Measurements from ENCODE around the gene NEO1.

NEO1 gene

GRCh38 chr15:73337187-73337586 lies 284.9 kb downstream of the NEO1 start:
- H3K4me3 ChIP-seq (ENCODE audit: low read length in 2 of 2), result no peak overlapping the region
- no peak overlapping the region for H2BK12ac ChIP-seq (ENCODE audit: low read length)
- no peak overlapping the region for H2AK5ac ChIP-seq (ENCODE audit: low read depth, low read length)
- H3K79me1 ChIP-seq (ENCODE audit: low read depth, low read length), result no peaks in the 10 kb centered on the region
- no peak overlapping the region for H3K4ac ChIP-seq (ENCODE audit: low read length)
- H3K9ac ChIP-seq (ENCODE audit: low read depth, low read length, poor library complexity), result no peak overlapping the region
- no peaks in the 10 kb centered on the region for H3K9me3 ChIP-seq (replicated peaks in 1 of 2; ENCODE audit: control insufficient read depth in 2 of 2, insufficient read depth in 1 of 2, low read depth in 1 of 2, low read length in 2 of 2)
- H2BK120ac ChIP-seq (ENCODE audit: low read depth, low read length), result no peak overlapping the region
- no peak overlapping the region for H3K18ac ChIP-seq (ENCODE audit: low read length)
- no peaks in the 10 kb centered on the region for H3K4me1 ChIP-seq (ENCODE audit: control insufficient read depth in 2 of 2, insufficient read depth in 1 of 2, low read depth in 1 of 2, low read length in 2 of 2)
- WGBS, 2 donors (ENCODE audit: extremely low coverage in 2 of 2, insufficient read length in 2 of 2, insufficient replicate concordance in 1 of 2), result no CpG with 5 or more reads among the region's 8 CpGs
- no peak overlapping the region for H2BK5ac ChIP-seq (ENCODE audit: low read length)
- no peak overlapping the region for H4K8ac ChIP-seq (ENCODE audit: low read depth, low read length)
- H4K91ac ChIP-seq (ENCODE audit: low read depth, low read length, poor library complexity), result no peak overlapping the region
- no peak overlapping the region for H3K4me2 ChIP-seq (ENCODE audit: insufficient read depth, low read length, poor library complexity, severe bottlenecking)
- DNase-seq (ENCODE audit: low spot score), result no peak
- H2AFZ ChIP-seq (ENCODE audit: low read length), result no peak overlapping the region
- no peak overlapping the region for H3K23ac ChIP-seq (ENCODE audit: low read depth, low read length, poor library complexity)
- no peak overlapping the region for H2BK15ac ChIP-seq (ENCODE audit: low read length)
- H3K27me3 ChIP-seq (ENCODE audit: control insufficient read depth in 3 of 3, insufficient read depth in 3 of 3, low read depth in 1 of 3, low read length in 3 of 3), result no peaks in the 10 kb centered on the region
- no peaks in the 10 kb centered on the region for H3K36me3 ChIP-seq (replicated peaks in 1 of 2; ENCODE audit: control insufficient read depth in 2 of 2, insufficient read depth in 2 of 2, low read length in 2 of 2)
- H3K27ac ChIP-seq (replicated peaks; ENCODE audit: low read length), result no peak overlapping the region
- H3K14ac ChIP-seq (ENCODE audit: low read length), result no peak overlapping the region

GRCh38 chr15:73338058-73338457 lies 285.8 kb downstream of the NEO1 start:
- H3K23ac ChIP-seq (ENCODE audit: low read depth, low read length, poor library complexity), result peak overlapping the region; percentile 92
- no peaks in the 10 kb centered on the region for H3K79me1 ChIP-seq (ENCODE audit: low read depth, low read length)
- H3K4me2 ChIP-seq (ENCODE audit: insufficient read depth, low read length, poor library complexity, severe bottlenecking), result no peak overlapping the region
- H3K9me3 ChIP-seq (replicated peaks in 1 of 2; ENCODE audit: control insufficient read depth in 2 of 2, insufficient read depth in 1 of 2, low read depth in 1 of 2, low read length in 2 of 2), result no peaks in the 10 kb centered on the region
- H4K8ac ChIP-seq (ENCODE audit: low read depth, low read length), result no peak overlapping the region
- H3K27ac ChIP-seq (replicated peaks; ENCODE audit: low read length), result no peak overlapping the region
- no peak overlapping the region for H4K91ac ChIP-seq (ENCODE audit: low read depth, low read length, poor library complexity)
- no peak overlapping the region for H2AK5ac ChIP-seq (ENCODE audit: low read depth, low read length)
- H3K27me3 ChIP-seq (ENCODE audit: control insufficient read depth in 3 of 3, insufficient read depth in 3 of 3, low read depth in 1 of 3, low read length in 3 of 3), result no peaks in the 10 kb centered on the region
- no peaks in the 10 kb centered on the region for H3K4me1 ChIP-seq (ENCODE audit: control insufficient read depth in 2 of 2, insufficient read depth in 1 of 2, low read depth in 1 of 2, low read length in 2 of 2)
- no peak overlapping the region for H2BK120ac ChIP-seq (ENCODE audit: low read depth, low read length)
- H2BK12ac ChIP-seq (ENCODE audit: low read length), result no peak overlapping the region
- no peak overlapping the region for H3K18ac ChIP-seq (ENCODE audit: low read length)
- no peaks in the 10 kb centered on the region for H3K36me3 ChIP-seq (replicated peaks in 1 of 2; ENCODE audit: control insufficient read depth in 2 of 2, insufficient read depth in 2 of 2, low read length in 2 of 2)
- WGBS, 2 donors (ENCODE audit: extremely low coverage in 2 of 2, insufficient read length in 2 of 2, insufficient replicate concordance in 1 of 2), result no CpG with 5 or more reads among the region's 6 CpGs
- H2BK15ac ChIP-seq (ENCODE audit: low read length), result no peak overlapping the region
- no peak overlapping the region for H2BK5ac ChIP-seq (ENCODE audit: low read length)
- no peak for DNase-seq (ENCODE audit: low spot score)
- no peak overlapping the region for H2AFZ ChIP-seq (ENCODE audit: low read length)
- no peak overlapping the region for H3K14ac ChIP-seq (ENCODE audit: low read length)
- no peak overlapping the region for H3K4ac ChIP-seq (ENCODE audit: low read length)
- H3K9ac ChIP-seq (ENCODE audit: low read depth, low read length, poor library complexity), result peak overlapping the region; percentile 32
- no peak overlapping the region for H3K4me3 ChIP-seq (ENCODE audit: low read length in 2 of 2)

GRCh38 chr15:73338606-73339374 lies 286.5 kb downstream of the NEO1 start:
- Histone ChIP-seq H3K27me3 (ENCODE audit: control insufficient read depth in 3 of 3, insufficient read depth in 3 of 3, low read depth in 1 of 3, low read length in 3 of 3) (no peaks in the 10 kb centered on the region), H3K4me2 (ENCODE audit: insufficient read depth, low read length, poor library complexity, severe bottlenecking) (no peak overlapping the region), H3K18ac (ENCODE audit: low read length) (peak overlapping the region; percentile 21), H4K91ac (ENCODE audit: low read depth, low read length, poor library complexity) (no peak overlapping the region), H3K14ac (ENCODE audit: low read length) (peak overlapping the region; percentile 5), H2BK15ac (ENCODE audit: low read length) (no peak overlapping the region), H3K79me1 (ENCODE audit: low read depth, low read length) (no peaks in the 10 kb centered on the region), H3K9ac (ENCODE audit: low read depth, low read length, poor library complexity) (no peak overlapping the region), H3K9me3 (replicated peaks in 1 of 2; ENCODE audit: control insufficient read depth in 2 of 2, insufficient read depth in 1 of 2, low read depth in 1 of 2, low read length in 2 of 2) (peaks cover 0 to 3% of the 10 kb centered on the region in 2 donors), H3K4ac (ENCODE audit: low read length) (no peak overlapping the region), H3K23ac (ENCODE audit: low read depth, low read length, poor library complexity) (peak overlapping the region; percentile 0), H2BK12ac (ENCODE audit: low read length) (no peak overlapping the region), H4K8ac (ENCODE audit: low read depth, low read length) (no peak overlapping the region), H2BK120ac (ENCODE audit: low read depth, low read length) (no peak overlapping the region), H3K27ac (replicated peaks; ENCODE audit: low read length) (no peak overlapping the region), H3K4me3 (ENCODE audit: low read length in 2 of 2) (no peak overlapping the region), H2BK5ac (ENCODE audit: low read length) (no peak overlapping the region), H2AK5ac (ENCODE audit: low read depth, low read length) (no peak overlapping the region), H2AFZ (ENCODE audit: low read length) (no peak overlapping the region), H3K4me1 (ENCODE audit: control insufficient read depth in 2 of 2, insufficient read depth in 1 of 2, low read depth in 1 of 2, low read length in 2 of 2) (no peaks in the 10 kb centered on the region), H3K36me3 (replicated peaks in 1 of 2; ENCODE audit: control insufficient read depth in 2 of 2, insufficient read depth in 2 of 2, low read length in 2 of 2) (no peaks in the 10 kb centered on the region)
- no CpG with 5 or more reads among the region's 9 CpGs for WGBS, 2 donors (ENCODE audit: extremely low coverage in 2 of 2, insufficient read length in 2 of 2, insufficient replicate concordance in 1 of 2)
- DNase-seq (ENCODE audit: low spot score), result no peak

GRCh38 chr15:73340502-73341192 lies 288.4 kb downstream of the NEO1 start:
- Histone ChIP-seq H2AFZ (ENCODE audit: low read length) (no peak overlapping the region), H3K36me3 (replicated peaks in 1 of 2; ENCODE audit: control insufficient read depth in 2 of 2, insufficient read depth in 2 of 2, low read length in 2 of 2) (no peaks in the 10 kb centered on the region), H4K8ac (ENCODE audit: low read depth, low read length) (no peak overlapping the region), H2AK5ac (ENCODE audit: low read depth, low read length) (no peak overlapping the region), H3K14ac (ENCODE audit: low read length) (no peak overlapping the region), H3K27ac (replicated peaks; ENCODE audit: low read length) (no peak overlapping the region), H2BK120ac (ENCODE audit: low read depth, low read length) (no peak overlapping the region), H3K27me3 (ENCODE audit: control insufficient read depth in 3 of 3, insufficient read depth in 3 of 3, low read depth in 1 of 3, low read length in 3 of 3) (no peaks in the 10 kb centered on the region), H3K4me1 (ENCODE audit: control insufficient read depth in 2 of 2, insufficient read depth in 1 of 2, low read depth in 1 of 2, low read length in 2 of 2) (no peaks in the 10 kb centered on the region), H2BK5ac (ENCODE audit: low read length) (peak overlapping the region; percentile 19), H3K9me3 (replicated peaks in 1 of 2; ENCODE audit: control insufficient read depth in 2 of 2, insufficient read depth in 1 of 2, low read depth in 1 of 2, low read length in 2 of 2) (peaks cover 0 to 3% of the 10 kb centered on the region in 2 donors), H3K79me1 (ENCODE audit: low read depth, low read length) (no peaks in the 10 kb centered on the region), H3K4ac (ENCODE audit: low read length) (no peak overlapping the region), H4K91ac (ENCODE audit: low read depth, low read length, poor library complexity) (no peak overlapping the region), H3K9ac (ENCODE audit: low read depth, low read length, poor library complexity) (no peak overlapping the region), H3K4me3 (ENCODE audit: low read length in 2 of 2) (no peak overlapping the region), H3K23ac (ENCODE audit: low read depth, low read length, poor library complexity) (peak overlapping the region; percentile 29), H3K18ac (ENCODE audit: low read length) (no peak overlapping the region), H3K4me2 (ENCODE audit: insufficient read depth, low read length, poor library complexity, severe bottlenecking) (no peak overlapping the region), H2BK12ac (ENCODE audit: low read length) (no peak overlapping the region), H2BK15ac (ENCODE audit: low read length) (no peak overlapping the region)
- no peak for DNase-seq (ENCODE audit: low spot score)
- WGBS, 2 donors (ENCODE audit: extremely low coverage in 2 of 2, insufficient read length in 2 of 2, insufficient replicate concordance in 1 of 2), result no CpG with 5 or more reads among the region's 9 CpGs
